ENCODE measurements around the gene SYTL3.

SYTL3 gene

GRCh38 chr6:158751224-158751623, 101.4 kb downstream of the SYTL3 start:
- Histone ChIP-seq H2BK5ac (ENCODE audit: low read length) (no peak overlapping the region), H3K23ac (ENCODE audit: low read depth, low read length, poor library complexity) (no peak overlapping the region), H3K4me3 (ENCODE audit: low read length in 2 of 2) (no peak overlapping the region), H3K4me1 (ENCODE audit: control insufficient read depth in 2 of 2, insufficient read depth in 1 of 2, low read depth in 1 of 2, low read length in 2 of 2) (peaks cover 0 to 3% of the 10 kb centered on the region in 2 donors), H3K27me3 (ENCODE audit: control insufficient read depth in 3 of 3, insufficient read depth in 3 of 3, low read depth in 1 of 3, low read length in 3 of 3) (peaks cover 0 to 7% (median 0%) of the 10 kb centered on the region in 3 experiments), H3K9ac (ENCODE audit: low read depth, low read length, poor library complexity) (no peak overlapping the region), H3K4ac (ENCODE audit: low read length) (no peak overlapping the region), H4K8ac (ENCODE audit: low read depth, low read length) (no peak overlapping the region), H2BK120ac (ENCODE audit: low read depth, low read length) (no peak overlapping the region), H3K27ac (replicated peaks; ENCODE audit: low read length) (no peak overlapping the region), H3K4me2 (ENCODE audit: insufficient read depth, low read length, poor library complexity, severe bottlenecking) (no peak overlapping the region), H3K9me3 (replicated peaks in 1 of 2; ENCODE audit: control insufficient read depth in 2 of 2, insufficient read depth in 1 of 2, low read depth in 1 of 2, low read length in 2 of 2) (no peaks in the 10 kb centered on the region), H2BK15ac (ENCODE audit: low read length) (no peak overlapping the region), H4K91ac (ENCODE audit: low read depth, low read length, poor library complexity) (no peak overlapping the region), H3K79me1 (ENCODE audit: low read depth, low read length) (no peaks in the 10 kb centered on the region), H3K36me3 (replicated peaks in 1 of 2; ENCODE audit: control insufficient read depth in 2 of 2, insufficient read depth in 2 of 2, low read length in 2 of 2) (no peaks in the 10 kb centered on the region), H2AK5ac (ENCODE audit: low read depth, low read length) (no peak overlapping the region), H2BK12ac (ENCODE audit: low read length) (no peak overlapping the region), H2AFZ (ENCODE audit: low read length) (peak overlapping the region; percentile 61), H3K14ac (ENCODE audit: low read length) (no peak overlapping the region), H3K18ac (ENCODE audit: low read length) (no peak overlapping the region)
- WGBS, 2 donors (ENCODE audit: extremely low coverage in 2 of 2, insufficient read length in 2 of 2, insufficient replicate concordance in 1 of 2) = no CpG with 5 or more reads among the region's 9 CpGs
- no peak for DNase-seq (ENCODE audit: low spot score)

DNA sequence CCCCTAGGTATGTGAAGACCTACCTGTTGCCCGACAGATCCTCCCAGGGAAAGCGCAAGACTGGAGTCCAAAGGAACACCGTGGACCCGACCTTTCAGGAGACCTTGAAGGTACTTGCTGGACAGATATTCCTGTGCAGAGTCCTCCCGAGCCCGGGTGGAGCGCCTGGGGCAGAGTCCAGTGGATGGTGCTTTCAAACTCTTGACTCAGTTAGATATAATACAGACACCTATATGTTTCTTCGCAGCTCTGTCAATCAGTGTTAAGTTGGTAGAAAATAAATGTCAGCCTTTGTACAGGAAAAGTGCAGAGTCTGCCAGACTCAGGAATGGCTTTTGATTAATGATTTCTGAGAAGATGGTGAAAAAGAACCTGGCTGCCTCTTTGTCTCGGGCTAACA, 102.1 kb downstream of the SYTL3 start:
- peaks cover 0 to 3% of the 10 kb centered on the region in 2 donors for H3K4me1 ChIP-seq (ENCODE audit: control insufficient read depth in 2 of 2, insufficient read depth in 1 of 2, low read depth in 1 of 2, low read length in 2 of 2)
- no peak overlapping the region for H3K14ac ChIP-seq (ENCODE audit: low read length)
- no peaks in the 10 kb centered on the region for H3K36me3 ChIP-seq (replicated peaks in 1 of 2; ENCODE audit: control insufficient read depth in 2 of 2, insufficient read depth in 2 of 2, low read length in 2 of 2)
- H3K18ac ChIP-seq (ENCODE audit: low read length) = peak overlapping the region; percentile 33
- no peak overlapping the region for H3K4me3 ChIP-seq (ENCODE audit: low read length in 2 of 2)
- DNase-seq (ENCODE audit: low spot score) = no peak
- no peak overlapping the region for H3K4ac ChIP-seq (ENCODE audit: low read length)
- H4K8ac ChIP-seq (ENCODE audit: low read depth, low read length) = no peak overlapping the region
- no peak overlapping the region for H2BK12ac ChIP-seq (ENCODE audit: low read length)
- H2AFZ ChIP-seq (ENCODE audit: low read length) = peak overlapping the region; percentile 61
- H2AK5ac ChIP-seq (ENCODE audit: low read depth, low read length) = no peak overlapping the region
- no peaks in the 10 kb centered on the region for H3K9me3 ChIP-seq (replicated peaks in 1 of 2; ENCODE audit: control insufficient read depth in 2 of 2, insufficient read depth in 1 of 2, low read depth in 1 of 2, low read length in 2 of 2)
- no peak overlapping the region for H3K9ac ChIP-seq (ENCODE audit: low read depth, low read length, poor library complexity)
- H3K4me2 ChIP-seq (ENCODE audit: insufficient read depth, low read length, poor library complexity, severe bottlenecking) = no peak overlapping the region
- H3K79me1 ChIP-seq (ENCODE audit: low read depth, low read length) = peaks cover under 1% of the 10 kb centered on the region
- WGBS, 2 donors (ENCODE audit: extremely low coverage in 2 of 2, insufficient read length in 2 of 2, insufficient replicate concordance in 1 of 2) = no CpG with 5 or more reads among the region's 9 CpGs
- H2BK120ac ChIP-seq (ENCODE audit: low read depth, low read length) = no peak overlapping the region
- H2BK15ac ChIP-seq (ENCODE audit: low read length) = no peak overlapping the region
- no peak overlapping the region for H4K91ac ChIP-seq (ENCODE audit: low read depth, low read length, poor library complexity)
- no peak overlapping the region for H2BK5ac ChIP-seq (ENCODE audit: low read length)
- no peak overlapping the region for H3K27ac ChIP-seq (replicated peaks; ENCODE audit: low read length)
- H3K23ac ChIP-seq (ENCODE audit: low read depth, low read length, poor library complexity) = no peak overlapping the region
- H3K27me3 ChIP-seq (ENCODE audit: control insufficient read depth in 3 of 3, insufficient read depth in 3 of 3, low read depth in 1 of 3, low read length in 3 of 3) = peaks cover 0 to 7% (median 0%) of the 10 kb centered on the region in 3 experiments

DNA sequence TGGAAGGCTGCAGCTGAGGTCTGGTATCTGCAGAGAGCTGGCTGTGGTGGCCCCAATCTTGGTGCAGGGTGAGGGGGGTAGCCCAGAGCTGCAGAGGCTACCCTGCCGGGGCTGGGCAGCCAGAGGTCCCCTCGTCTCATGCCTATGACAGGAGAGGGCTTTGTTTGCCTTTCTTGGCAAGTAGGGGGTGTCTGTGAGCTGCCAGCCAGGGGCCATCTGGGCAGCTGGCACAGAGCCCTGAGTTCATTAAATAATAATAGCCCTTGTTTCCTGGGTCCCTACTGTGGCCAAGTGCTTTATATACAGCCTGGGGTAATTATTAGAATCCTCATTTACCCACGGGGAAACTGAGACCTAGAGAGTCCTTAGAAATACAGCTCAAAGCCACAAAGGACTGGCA, 102.8 kb downstream of the SYTL3 start:
- H3K23ac ChIP-seq (ENCODE audit: low read depth, low read length, poor library complexity) = no peak overlapping the region
- no CpG with 5 or more reads among the region's 3 CpGs for WGBS, 2 donors (ENCODE audit: extremely low coverage in 2 of 2, insufficient read length in 2 of 2, insufficient replicate concordance in 1 of 2)
- peaks cover 0 to 3% of the 10 kb centered on the region in 2 donors for H3K4me1 ChIP-seq (ENCODE audit: control insufficient read depth in 2 of 2, insufficient read depth in 1 of 2, low read depth in 1 of 2, low read length in 2 of 2)
- no peak overlapping the region for H4K8ac ChIP-seq (ENCODE audit: low read depth, low read length)
- H3K14ac ChIP-seq (ENCODE audit: low read length) = no peak overlapping the region
- peaks cover 1% of the 10 kb centered on the region for H3K79me1 ChIP-seq (ENCODE audit: low read depth, low read length)
- H3K4me2 ChIP-seq (ENCODE audit: insufficient read depth, low read length, poor library complexity, severe bottlenecking) = no peak overlapping the region
- H3K9ac ChIP-seq (ENCODE audit: low read depth, low read length, poor library complexity) = no peak overlapping the region
- no peak overlapping the region for H2BK15ac ChIP-seq (ENCODE audit: low read length)
- no peak overlapping the region for H3K4me3 ChIP-seq (ENCODE audit: low read length in 2 of 2)
- H3K27ac ChIP-seq (replicated peaks; ENCODE audit: low read length) = no peak overlapping the region
- no peak for DNase-seq (ENCODE audit: low spot score)
- no peaks in the 10 kb centered on the region for H3K9me3 ChIP-seq (replicated peaks in 1 of 2; ENCODE audit: control insufficient read depth in 2 of 2, insufficient read depth in 1 of 2, low read depth in 1 of 2, low read length in 2 of 2)
- no peak overlapping the region for H3K4ac ChIP-seq (ENCODE audit: low read length)
- no peak overlapping the region for H2BK5ac ChIP-seq (ENCODE audit: low read length)
- H3K27me3 ChIP-seq (ENCODE audit: control insufficient read depth in 3 of 3, insufficient read depth in 3 of 3, low read depth in 1 of 3, low read length in 3 of 3) = peaks cover 0 to 7% (median 0%) of the 10 kb centered on the region in 3 experiments
- H4K91ac ChIP-seq (ENCODE audit: low read depth, low read length, poor library complexity) = no peak overlapping the region
- H2AK5ac ChIP-seq (ENCODE audit: low read depth, low read length) = no peak overlapping the region
- H2AFZ ChIP-seq (ENCODE audit: low read length) = no peak overlapping the region
- no peak overlapping the region for H2BK120ac ChIP-seq (ENCODE audit: low read depth, low read length)
- H3K18ac ChIP-seq (ENCODE audit: low read length) = peak overlapping the region; percentile 64
- H3K36me3 ChIP-seq (replicated peaks in 1 of 2; ENCODE audit: control insufficient read depth in 2 of 2, insufficient read depth in 2 of 2, low read length in 2 of 2) = no peaks in the 10 kb centered on the region
- H2BK12ac ChIP-seq (ENCODE audit: low read length) = no peak overlapping the region

GRCh38 chr6:158753811-158754210, 104.0 kb downstream of the SYTL3 start:
- H4K8ac ChIP-seq (ENCODE audit: low read depth, low read length) = no peak overlapping the region
- H3K14ac ChIP-seq (ENCODE audit: low read length) = no peak overlapping the region
- no peak overlapping the region for H2BK15ac ChIP-seq (ENCODE audit: low read length)
- H3K4me3 ChIP-seq (ENCODE audit: low read length in 2 of 2) = no peak overlapping the region
- H3K4me1 ChIP-seq (ENCODE audit: control insufficient read depth in 2 of 2, insufficient read depth in 1 of 2, low read depth in 1 of 2, low read length in 2 of 2) = peaks cover 4 to 10% of the 10 kb centered on the region in 2 donors
- no peak overlapping the region for H2AFZ ChIP-seq (ENCODE audit: low read length)
- no peak overlapping the region for H2AK5ac ChIP-seq (ENCODE audit: low read depth, low read length)
- H3K18ac ChIP-seq (ENCODE audit: low read length) = no peak overlapping the region
- H3K27ac ChIP-seq (replicated peaks; ENCODE audit: low read length) = no peak overlapping the region
- no peak overlapping the region for H2BK12ac ChIP-seq (ENCODE audit: low read length)
- peaks cover 1% of the 10 kb centered on the region for H3K79me1 ChIP-seq (ENCODE audit: low read depth, low read length)
- H3K36me3 ChIP-seq (replicated peaks in 1 of 2; ENCODE audit: control insufficient read depth in 2 of 2, insufficient read depth in 2 of 2, low read length in 2 of 2) = no peaks in the 10 kb centered on the region
- no peaks in the 10 kb centered on the region for H3K9me3 ChIP-seq (replicated peaks in 1 of 2; ENCODE audit: control insufficient read depth in 2 of 2, insufficient read depth in 1 of 2, low read depth in 1 of 2, low read length in 2 of 2)
- H3K4ac ChIP-seq (ENCODE audit: low read length) = no peak overlapping the region
- no peak overlapping the region for H3K4me2 ChIP-seq (ENCODE audit: insufficient read depth, low read length, poor library complexity, severe bottlenecking)
- H2BK5ac ChIP-seq (ENCODE audit: low read length) = no peak overlapping the region
- peaks cover 0 to 7% (median 0%) of the 10 kb centered on the region in 3 experiments for H3K27me3 ChIP-seq (ENCODE audit: control insufficient read depth in 3 of 3, insufficient read depth in 3 of 3, low read depth in 1 of 3, low read length in 3 of 3)
- H3K9ac ChIP-seq (ENCODE audit: low read depth, low read length, poor library complexity) = no peak overlapping the region
- DNase-seq (ENCODE audit: low spot score) = no peak
- no peak overlapping the region for H3K23ac ChIP-seq (ENCODE audit: low read depth, low read length, poor library complexity)
- no peak overlapping the region for H2BK120ac ChIP-seq (ENCODE audit: low read depth, low read length)
- H4K91ac ChIP-seq (ENCODE audit: low read depth, low read length, poor library complexity) = no peak overlapping the region
- no CpG with 5 or more reads among the region's 9 CpGs for WGBS, 2 donors (ENCODE audit: extremely low coverage in 2 of 2, insufficient read length in 2 of 2, insufficient replicate concordance in 1 of 2)

All from neuronal stem cell (in vitro differentiated cells).